ENCODE results near the gene UBR3.
"Not testable (repeated sequence)": the region's sequence is repeated elsewhere in the genome, so short reads cannot be mapped to it uniquely, and the experiment has no call there.

Gene UBR3

DNA sequence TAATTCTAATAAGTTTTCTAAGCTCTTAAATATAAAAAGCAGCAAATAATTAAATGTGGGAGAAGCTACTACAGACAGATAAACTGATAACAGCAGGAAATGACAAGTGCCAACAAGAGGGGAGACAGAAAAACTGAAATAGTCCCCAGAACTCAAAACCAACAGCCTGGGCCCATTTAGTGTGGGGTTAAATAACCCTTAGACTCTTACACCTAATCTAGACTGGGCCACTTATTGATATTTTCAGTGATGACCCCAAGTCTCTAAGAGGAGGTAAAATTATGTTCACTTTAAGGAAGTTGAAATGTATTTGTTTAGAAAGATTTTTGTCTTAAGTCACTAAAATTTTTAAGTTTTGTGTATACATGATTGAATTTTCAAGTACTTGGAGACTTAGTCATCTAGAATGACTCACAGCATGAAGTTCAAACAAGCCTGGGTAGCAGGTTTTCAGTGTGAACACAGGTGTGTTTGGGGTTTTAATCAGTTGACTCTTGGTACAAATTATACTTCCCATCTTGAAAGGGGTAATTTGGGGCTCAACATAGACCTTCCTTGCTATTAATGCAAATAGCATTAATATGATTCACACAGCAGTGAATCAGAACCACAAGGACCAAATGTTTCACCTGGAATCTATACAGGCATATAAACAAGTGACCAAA, 295.8 kb downstream of the UBR3 start:
- no peak for DNase-seq

- DNase-seq = no peak
These were observed 296.3 kb downstream of the UBR3 start for GRCh38 chr2:170123593-170123992.

- DNase-seq = not testable (repeated sequence)
These were observed 299.0 kb downstream of the UBR3 start for GRCh38 chr2:170126138-170126728.
